Stimulated activated naive B cell treated with anti-CD40 and anti-IgM and Interleukin-4, amounts not matched to agents 10 μg/mL and 1 μg/mL and 100 μg/mL, for 72 hours (primary cell): ENCODE data around the gene LRMDA.

Experiments
- ATAC-seq, 2 donors: fragments of 150-1000 bp; cut with Tn5 transposase; replicated peaks; 2 replicates each; pipeline ENCODE4 v1.10.0; 2021; ENCODE audit warnings: moderate library complexity in 1 of 2
- DNase-seq: peaks from one replicate; pipeline ENCODE4 v3.0.0; 2021
- H3K27ac Mint-ChIP-seq: one replicate; pipeline ENCODE4 v1.8.0; 2022; ENCODE audit warnings: mild to moderate bottlenecking, mixed read lengths
- H3K27me3 Mint-ChIP-seq, 2 donors: one replicate each; pipeline ENCODE4 v1.8.0; 2022; ENCODE audit warnings: mixed read lengths in 2 of 2
- H3K36me3 Mint-ChIP-seq, 2 donors: one replicate each; pipeline ENCODE4 v1.8.0; 2022; ENCODE audit warnings: mixed read lengths in 2 of 2, mild to moderate bottlenecking in 1 of 2
- H3K4me1 Mint-ChIP-seq, 2 donors: one replicate each; pipeline ENCODE4 v1.8.0; 2022; ENCODE audit warnings: mixed read lengths in 2 of 2, mild to moderate bottlenecking in 1 of 2
- H3K4me3 Mint-ChIP-seq, 2 donors: one replicate each; pipeline ENCODE4 v1.8.0; 2022; ENCODE audit warnings: mild to moderate bottlenecking in 2 of 2, mixed read lengths in 2 of 2, moderate library complexity in 1 of 2
- H3K9me3 Mint-ChIP-seq, 2 donors: one replicate each; pipeline ENCODE4 v1.8.0; 2022; ENCODE audit warnings: mixed read lengths in 2 of 2, mild to moderate bottlenecking in 1 of 2

Gene LRMDA

GRCh38 chr10:76324283-76324682 lies 892.9 kb downstream of the LRMDA start:
- Mint-ChIP-seq H3K9me3 (peaks cover 0 to 4% of the 10 kb centered on the region in 2 donors), H3K36me3 (no peaks in the 10 kb centered on the region), H3K27me3 (peaks cover 0 to 4% of the 10 kb centered on the region in 2 donors), H3K4me3 (no peak overlapping the region), H3K27ac (no peak overlapping the region), H3K4me1 (no peaks in the 10 kb centered on the region)
- no peak for ATAC-seq
- DNase-seq = no peak

- Mint-ChIP-seq H3K36me3 (no peaks in the 10 kb centered on the region), H3K4me3 (no peak overlapping the region), H3K9me3 (no peaks in the 10 kb centered on the region), H3K27me3 (peaks cover 0 to 4% of the 10 kb centered on the region in 2 donors), H3K4me1 (no peaks in the 10 kb centered on the region), H3K27ac (peak overlapping the region; percentile 20)
- no peak for ATAC-seq
- DNase-seq = no peak
Measured at GRCh38 chr10:76327441-76327840, 896.0 kb downstream of the LRMDA start.

GRCh38 chr10:76328348-76328747 lies 896.9 kb downstream of the LRMDA start:
- ATAC-seq (no peak), DNase-seq (no peak)
- Mint-ChIP-seq H3K36me3 (no peaks in the 10 kb centered on the region), H3K27me3 (peaks cover 0 to 4% of the 10 kb centered on the region in 2 donors), H3K27ac (no peak overlapping the region), H3K9me3 (no peaks in the 10 kb centered on the region), H3K4me1 (no peaks in the 10 kb centered on the region), H3K4me3 (no peak overlapping the region)

- H3K27ac Mint-ChIP-seq = no peak overlapping the region
- DNase-seq (no peak), ATAC-seq (no peak)
- H3K4me3 Mint-ChIP-seq = no peak overlapping the region
- H3K27me3 Mint-ChIP-seq = peaks cover 0 to 4% of the 10 kb centered on the region in 2 donors
- no peaks in the 10 kb centered on the region for H3K4me1 Mint-ChIP-seq
- H3K36me3 Mint-ChIP-seq = no peaks in the 10 kb centered on the region
- H3K9me3 Mint-ChIP-seq = no peaks in the 10 kb centered on the region
Measured at GRCh38 chr10:76329891-76330575, 898.6 kb downstream of the LRMDA start.

- H3K9me3 Mint-ChIP-seq = no peaks in the 10 kb centered on the region
- no peaks in the 10 kb centered on the region for H3K27me3 Mint-ChIP-seq
- DNase-seq = no peak
- no peak for ATAC-seq
- H3K27ac Mint-ChIP-seq = no peak overlapping the region
- H3K4me3 Mint-ChIP-seq = no peak overlapping the region
- H3K4me1 Mint-ChIP-seq = no peaks in the 10 kb centered on the region
- H3K36me3 Mint-ChIP-seq = no peaks in the 10 kb centered on the region
Measured at GRCh38 chr10:76331742-76332141, 900.3 kb downstream of the LRMDA start.

- H3K9me3 Mint-ChIP-seq = no peaks in the 10 kb centered on the region
Measured at GRCh38 chr10:76333326-76333725, 901.9 kb downstream of the LRMDA start.

GRCh38 chr10:76333796-76334195 lies 902.4 kb downstream of the LRMDA start:
- no peaks in the 10 kb centered on the region for H3K27me3 Mint-ChIP-seq
- no peaks in the 10 kb centered on the region for H3K36me3 Mint-ChIP-seq
- no peak for ATAC-seq
- no peak overlapping the region for H3K4me3 Mint-ChIP-seq
- no peak overlapping the region for H3K27ac Mint-ChIP-seq
- no peaks in the 10 kb centered on the region for H3K9me3 Mint-ChIP-seq
- no peak for DNase-seq
- H3K4me1 Mint-ChIP-seq = no peaks in the 10 kb centered on the region

More at GRCh38 chr10:76333326-76333725, 901.9 kb downstream of the LRMDA start:
- H3K27ac Mint-ChIP-seq = no peak overlapping the region
- no peaks in the 10 kb centered on the region for H3K36me3 Mint-ChIP-seq
- ATAC-seq (no peak), DNase-seq (no peak)
- no peaks in the 10 kb centered on the region for H3K27me3 Mint-ChIP-seq
- no peak overlapping the region for H3K4me3 Mint-ChIP-seq
- no peaks in the 10 kb centered on the region for H3K4me1 Mint-ChIP-seq

GRCh38 chr10:76334255-76334654 lies 902.8 kb downstream of the LRMDA start:
- no peak for DNase-seq
- Mint-ChIP-seq H3K27ac (no peak overlapping the region), H3K27me3 (no peaks in the 10 kb centered on the region), H3K4me1 (no peaks in the 10 kb centered on the region), H3K9me3 (no peaks in the 10 kb centered on the region), H3K36me3 (no peaks in the 10 kb centered on the region), H3K4me3 (no peak overlapping the region)
- ATAC-seq = no peak

GRCh38 chr10:76336213-76336963 lies 905.0 kb downstream of the LRMDA start:
- H3K36me3 Mint-ChIP-seq = no peaks in the 10 kb centered on the region
- H3K9me3 Mint-ChIP-seq = no peaks in the 10 kb centered on the region
- DNase-seq (no peak), ATAC-seq (no peak)
- H3K27ac Mint-ChIP-seq = no peak overlapping the region
- no peak overlapping the region for H3K4me3 Mint-ChIP-seq
- H3K27me3 Mint-ChIP-seq = no peaks in the 10 kb centered on the region
- H3K4me1 Mint-ChIP-seq = no peaks in the 10 kb centered on the region

GRCh38 chr10:76337641-76338040 lies 906.2 kb downstream of the LRMDA start:
- H3K27ac Mint-ChIP-seq = no peak overlapping the region
- no peaks in the 10 kb centered on the region for H3K36me3 Mint-ChIP-seq
- H3K9me3 Mint-ChIP-seq = no peaks in the 10 kb centered on the region
- H3K4me3 Mint-ChIP-seq = no peak overlapping the region
- H3K4me1 Mint-ChIP-seq = no peaks in the 10 kb centered on the region
- no peak for ATAC-seq
- DNase-seq = no peak
- no peaks in the 10 kb centered on the region for H3K27me3 Mint-ChIP-seq

GRCh38 chr10:76338187-76338586 lies 906.8 kb downstream of the LRMDA start:
- H3K27me3 Mint-ChIP-seq = no peaks in the 10 kb centered on the region
- no peak for ATAC-seq
- no peaks in the 10 kb centered on the region for H3K36me3 Mint-ChIP-seq
- no peak for DNase-seq
- no peaks in the 10 kb centered on the region for H3K4me1 Mint-ChIP-seq
- no peak overlapping the region for H3K4me3 Mint-ChIP-seq
- H3K9me3 Mint-ChIP-seq = no peaks in the 10 kb centered on the region
- H3K27ac Mint-ChIP-seq = no peak overlapping the region

GRCh38 chr10:76341740-76342139 lies 910.3 kb downstream of the LRMDA start:
- no peaks in the 10 kb centered on the region for H3K4me1 Mint-ChIP-seq
- ATAC-seq = no peak

GRCh38 chr10:76342996-76343395 lies 911.6 kb downstream of the LRMDA start:
- H3K4me1 Mint-ChIP-seq = no peaks in the 10 kb centered on the region
- H3K4me3 Mint-ChIP-seq = no peak overlapping the region

More at GRCh38 chr10:76341740-76342139, 910.3 kb downstream of the LRMDA start:
- DNase-seq = no peak
- H3K36me3 Mint-ChIP-seq = no peaks in the 10 kb centered on the region
- no peak overlapping the region for H3K4me3 Mint-ChIP-seq
- no peaks in the 10 kb centered on the region for H3K27me3 Mint-ChIP-seq
- no peaks in the 10 kb centered on the region for H3K9me3 Mint-ChIP-seq
- H3K27ac Mint-ChIP-seq = no peak overlapping the region

GRCh38 chr10:76347832-76348231 lies 916.4 kb downstream of the LRMDA start:
- H3K27ac Mint-ChIP-seq = no peak overlapping the region
- H3K9me3 Mint-ChIP-seq = peaks cover 0 to 3% of the 10 kb centered on the region in 2 donors
- H3K4me1 Mint-ChIP-seq = no peaks in the 10 kb centered on the region
- H3K36me3 Mint-ChIP-seq = no peaks in the 10 kb centered on the region
- ATAC-seq (no peak), DNase-seq (no peak)
- no peaks in the 10 kb centered on the region for H3K27me3 Mint-ChIP-seq
- H3K4me3 Mint-ChIP-seq = no peak overlapping the region

More at GRCh38 chr10:76342996-76343395, 911.6 kb downstream of the LRMDA start:
- Mint-ChIP-seq H3K36me3 (no peaks in the 10 kb centered on the region), H3K27me3 (no peaks in the 10 kb centered on the region), H3K9me3 (no peaks in the 10 kb centered on the region), H3K27ac (no peak overlapping the region)
- ATAC-seq (no peak), DNase-seq (no peak)

GRCh38 chr10:76350583-76350982 lies 919.2 kb downstream of the LRMDA start:
- ATAC-seq = no peak
- no peaks in the 10 kb centered on the region for H3K4me1 Mint-ChIP-seq
- no peak for DNase-seq
- H3K4me3 Mint-ChIP-seq = no peak overlapping the region
- H3K27ac Mint-ChIP-seq = no peak overlapping the region
- no peaks in the 10 kb centered on the region for H3K36me3 Mint-ChIP-seq
- no peaks in the 10 kb centered on the region for H3K27me3 Mint-ChIP-seq
- peaks cover 0 to 3% of the 10 kb centered on the region in 2 donors for H3K9me3 Mint-ChIP-seq
